Astrocyte (in vitro differentiated cells and primary cell): ENCODE data around the gene CPB2. TPM values are rescaled to one million over a fixed set of nuclear protein-coding genes. Genes with fewer than 3 reads are reported as not detected.

Experiments used
- DNase-seq: peaks from one replicate; pipeline ENCODE4 v3.0.0-alpha.2; 2010; ENCODE audit warnings: low read depth
- FAIRE-seq: peaks from 2 replicates; lab custom pipeline; 2011; peaks lifted over from hg19 to GRCh38; lab: Jason Lieb, UNC
- H2AFZ ChIP-seq: 2 replicates; pipeline ENCODE4 v1.6.0; 2012; ENCODE audit warnings: low read depth, low read length, inconsistent platforms
- H3K27ac ChIP-seq: 2 replicates; pipeline ENCODE4 v1.5.1; 2011; ENCODE audit warnings: low read depth, low read length, inconsistent platforms
- H3K27me3 ChIP-seq: 2 replicates; pipeline ENCODE4 v1.6.0; 2011; ENCODE audit warnings: low read length, inconsistent platforms; ENCODE audit not compliant: insufficient read depth
- H3K36me3 ChIP-seq: 2 replicates; pipeline ENCODE4 v1.5.1; 2011; ENCODE audit warnings: low read length, inconsistent platforms; ENCODE audit not compliant: insufficient read depth
- H3K4me1 ChIP-seq: 2 replicates; pipeline ENCODE4 v1.5.1; 2011; ENCODE audit warnings: low read length, inconsistent platforms; ENCODE audit not compliant: insufficient read depth
- H3K4me2 ChIP-seq: 2 replicates; pipeline ENCODE4 v1.6.0; 2012; ENCODE audit warnings: low read length, inconsistent platforms
- H3K4me3 ChIP-seq: 2 replicates; pipeline ENCODE4 v1.5.1; 2011; ENCODE audit warnings: low read depth, mild to moderate bottlenecking, low read length, inconsistent platforms; ENCODE audit not compliant: insufficient read depth
- H3K79me2 ChIP-seq: 2 replicates; pipeline ENCODE4 v1.6.0; 2012; ENCODE audit warnings: mild to moderate bottlenecking, low read length, inconsistent platforms; ENCODE audit not compliant: insufficient read depth
- H3K9ac ChIP-seq: 2 replicates; pipeline ENCODE4 v1.6.0; 2012; ENCODE audit warnings: mild to moderate bottlenecking, low read length, inconsistent platforms
- H3K9me3 ChIP-seq: 2 replicates; pipeline ENCODE4 v1.5.1; 2012; ENCODE audit warnings: low read depth, mild to moderate bottlenecking, low read length, inconsistent platforms; ENCODE audit not compliant: insufficient read depth
- H4K20me1 ChIP-seq: 2 replicates; pipeline ENCODE4 v1.6.0; 2012; ENCODE audit warnings: low read length, inconsistent platforms; ENCODE audit not compliant: insufficient read depth
- H3K27ac Mint-ChIP-seq: one replicate; pipeline ENCODE4 v1.8.0; 2021; ENCODE audit warnings: mild to moderate bottlenecking, mixed read lengths; ENCODE audit not compliant: unreplicated experiment
- H3K27me3 Mint-ChIP-seq: one replicate; pipeline ENCODE4 v1.8.0; 2021; ENCODE audit warnings: low read depth, mixed read lengths; ENCODE audit not compliant: unreplicated experiment
- H3K36me3 Mint-ChIP-seq: one replicate; pipeline ENCODE4 v1.8.0; 2021; ENCODE audit warnings: low read depth, mixed read lengths; ENCODE audit not compliant: unreplicated experiment
- H3K4me1 Mint-ChIP-seq: one replicate; pipeline ENCODE4 v1.8.0; 2021; ENCODE audit warnings: low read depth, mixed read lengths; ENCODE audit not compliant: unreplicated experiment
- H3K4me3 Mint-ChIP-seq: one replicate; pipeline ENCODE4 v1.8.0; 2021; ENCODE audit warnings: mild to moderate bottlenecking, moderate library complexity, mixed read lengths; ENCODE audit not compliant: unreplicated experiment
- H3K9me3 Mint-ChIP-seq: one replicate; pipeline ENCODE4 v1.8.0; 2021; ENCODE audit warnings: mild to moderate bottlenecking, mixed read lengths; ENCODE audit not compliant: unreplicated experiment
- CTCF ChIP-seq: IDR thresholded peaks from 2 replicates; pipeline ENCODE4 v1.5.1; 2011; ENCODE audit warnings: low read depth, mild to moderate bottlenecking, inconsistent platforms, low read length, moderate library complexity; ENCODE audit not compliant: insufficient read depth
- EZH2 ChIP-seq: IDR thresholded peaks from 2 replicates; pipeline ENCODE4 v1.6.1; 2012; ENCODE audit warnings: mild to moderate bottlenecking, low read length, inconsistent platforms; ENCODE audit not compliant: insufficient read depth
- total RNA-seq: library from RNA; stranded (reverse); gene quantifications from 2 replicates; pipeline ENCODE4 v1.2.1, GENCODE V29; 2021

The CPB2 gene
- total RNA-seq, 1 donor from 2014 or later, result not detected

- no peak overlapping the region for H3K9ac ChIP-seq
- no peak overlapping the region for H2AFZ ChIP-seq
- no peaks in the 10 kb centered on the region for H3K27me3 ChIP-seq
- no peaks in the 10 kb centered on the region for H3K4me1 ChIP-seq
- DNase-seq (no peak), FAIRE-seq (no peak)
- no peak overlapping the region for H3K27ac Mint-ChIP-seq
- TF ChIP-seq EZH2 (no peak), CTCF (no peak)
- no peaks in the 10 kb centered on the region for H3K36me3 Mint-ChIP-seq
- H3K27ac ChIP-seq, result no peak overlapping the region
- H3K9me3 ChIP-seq, result no peaks in the 10 kb centered on the region
- H3K4me3 Mint-ChIP-seq, result no peak overlapping the region
- no peaks in the 10 kb centered on the region for H4K20me1 ChIP-seq
- H3K79me2 ChIP-seq, result no peaks in the 10 kb centered on the region
- peaks cover 6% of the 10 kb centered on the region for H3K4me1 Mint-ChIP-seq
- H3K4me3 ChIP-seq, result no peak overlapping the region
- H3K4me2 ChIP-seq, result no peak overlapping the region
- no peaks in the 10 kb centered on the region for H3K9me3 Mint-ChIP-seq
- peaks cover 6% of the 10 kb centered on the region for H3K36me3 ChIP-seq
- no peaks in the 10 kb centered on the region for H3K27me3 Mint-ChIP-seq
Observed at GRCh38 chr13:46008631-46009030, 96.2 kb downstream of the CPB2 start.

- Histone ChIP-seq H3K27ac (no peak overlapping the region), H4K20me1 (no peaks in the 10 kb centered on the region), H3K4me3 (no peak overlapping the region), H3K9me3 (no peaks in the 10 kb centered on the region), H3K9ac (no peak overlapping the region), H3K79me2 (no peaks in the 10 kb centered on the region), H3K36me3 (peaks cover 12% of the 10 kb centered on the region), H2AFZ (no peak overlapping the region), H3K4me2 (no peak overlapping the region), H3K4me1 (no peaks in the 10 kb centered on the region), H3K27me3 (no peaks in the 10 kb centered on the region)
- TF ChIP-seq CTCF (no peak), EZH2 (no peak)
- no peak for FAIRE-seq
- Mint-ChIP-seq H3K36me3 (no peaks in the 10 kb centered on the region), H3K27ac (no peak overlapping the region), H3K4me3 (no peak overlapping the region), H3K9me3 (no peaks in the 10 kb centered on the region), H3K4me1 (no peaks in the 10 kb centered on the region), H3K27me3 (no peaks in the 10 kb centered on the region)
- DNase-seq, result peak; percentile 46
Observed at GRCh38 chr13:46006688-46007452, 98.0 kb downstream of the CPB2 start.

- no peak for DNase-seq
- H3K36me3 ChIP-seq, result peaks cover 22% of the 10 kb centered on the region
- H3K9ac ChIP-seq, result no peak overlapping the region
- Mint-ChIP-seq H3K4me1 (peaks cover 6% of the 10 kb centered on the region), H3K27ac (no peak overlapping the region), H3K4me3 (no peak overlapping the region), H3K36me3 (peaks cover 2% of the 10 kb centered on the region), H3K9me3 (no peaks in the 10 kb centered on the region), H3K27me3 (no peaks in the 10 kb centered on the region)
- no peaks in the 10 kb centered on the region for H3K9me3 ChIP-seq
- no peaks in the 10 kb centered on the region for H4K20me1 ChIP-seq
- H3K4me1 ChIP-seq, result no peaks in the 10 kb centered on the region
- FAIRE-seq, result no peak
- H2AFZ ChIP-seq, result no peak overlapping the region
- no peak overlapping the region for H3K4me3 ChIP-seq
- TF ChIP-seq CTCF (no peak), EZH2 (no peak)
- no peaks in the 10 kb centered on the region for H3K79me2 ChIP-seq
- no peaks in the 10 kb centered on the region for H3K27me3 ChIP-seq
- H3K4me2 ChIP-seq, result no peak overlapping the region
- no peak overlapping the region for H3K27ac ChIP-seq
Observed at GRCh38 chr13:46004491-46004890, 100.3 kb downstream of the CPB2 start.
